Fibroblast of skin of back (primary cell): ENCODE measurements around the gene DLG2.

ENCODE experiments used
- DNase-seq: peaks from one replicate; pipeline ENCODE4 v3.0.0-alpha.2; 2013

The DLG2 gene

DNA sequence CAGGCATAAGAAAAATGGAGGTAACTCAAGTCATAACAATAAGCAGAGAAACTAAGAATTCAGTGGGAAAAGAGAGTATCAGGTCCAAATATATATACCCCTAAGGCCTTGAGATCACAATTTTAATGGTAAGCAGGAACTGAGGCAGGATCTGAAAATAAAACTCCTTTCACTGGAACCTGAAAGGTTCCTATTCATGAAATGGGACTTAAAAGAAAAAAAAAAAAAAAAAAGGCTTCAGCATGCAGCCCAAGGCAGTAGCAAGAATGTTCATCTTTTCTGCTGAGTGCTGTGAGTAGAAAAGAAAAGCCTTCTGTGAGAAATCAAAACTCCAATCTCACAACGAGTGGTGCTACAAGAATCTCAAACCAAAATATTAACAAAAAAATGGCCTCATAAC, 75.3 kb downstream of the DLG2 start:
- DNase-seq: no peak

DNA sequence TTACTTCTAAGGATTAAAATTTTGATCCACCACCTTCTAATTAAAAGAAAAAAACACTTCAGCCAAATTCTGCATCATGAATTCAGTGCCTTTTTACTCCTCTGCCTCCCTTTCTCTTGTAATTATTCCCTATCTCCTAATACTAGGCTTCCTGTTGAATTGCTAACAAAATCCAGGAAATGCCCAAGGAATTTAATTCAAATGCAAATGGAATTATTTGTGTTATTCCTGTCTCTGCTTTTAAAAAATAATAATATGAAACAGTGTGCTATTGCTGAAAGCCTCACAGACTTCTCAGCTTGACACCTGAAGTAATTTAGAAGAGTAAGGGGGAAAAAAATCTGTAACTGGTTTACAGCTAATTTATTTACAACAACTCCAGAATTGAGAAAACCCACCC, 85.5 kb downstream of the DLG2 start:
- DNase-seq: no peak

DNA sequence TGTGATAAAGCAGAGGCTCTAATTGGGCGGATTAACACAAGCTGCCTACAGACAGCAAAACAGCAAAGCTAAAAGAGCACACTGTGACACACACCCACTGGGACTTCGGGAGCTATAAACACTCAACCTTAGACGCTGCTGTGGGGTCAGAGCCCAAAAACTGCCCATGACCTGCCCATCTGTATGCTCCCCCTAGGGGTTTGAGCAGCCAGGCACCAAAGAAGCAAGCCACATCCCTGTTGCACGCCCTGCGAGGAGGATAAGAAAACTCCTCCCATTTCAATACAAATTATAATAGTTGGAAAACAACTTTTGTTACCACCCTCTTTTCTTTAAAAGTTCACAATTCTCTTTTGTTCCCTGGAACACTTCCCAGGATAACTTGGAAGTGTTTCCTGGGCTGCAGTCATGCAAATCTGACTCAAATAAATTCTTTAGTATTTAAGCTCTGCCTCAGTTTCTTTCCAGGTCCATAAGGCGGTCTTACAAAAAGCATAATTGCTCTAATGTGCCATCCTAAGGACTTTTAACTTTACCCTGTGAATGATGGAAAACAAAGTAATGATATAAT, 86.4 kb downstream of the DLG2 start:
- DNase-seq: no peak

DNA sequence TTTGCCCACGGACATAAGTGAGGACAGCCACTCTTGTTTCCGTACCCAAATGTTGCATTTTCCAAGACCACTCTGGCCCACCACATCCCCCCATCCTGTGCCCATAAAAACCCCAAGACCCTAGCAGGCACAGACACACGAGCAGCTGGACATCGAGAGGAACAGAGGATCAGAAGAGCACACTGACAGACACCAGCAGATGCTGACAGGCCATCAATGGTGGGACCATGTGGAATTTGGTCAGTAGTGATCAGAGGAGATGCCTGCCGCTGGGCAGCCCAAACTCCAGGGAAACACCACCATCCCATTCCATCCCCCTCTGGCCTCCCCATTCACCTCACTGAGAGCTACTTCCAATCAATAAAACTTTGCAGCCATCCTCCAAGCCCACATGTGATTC, 87.0 kb downstream of the DLG2 start:
- no peak for DNase-seq

DNA sequence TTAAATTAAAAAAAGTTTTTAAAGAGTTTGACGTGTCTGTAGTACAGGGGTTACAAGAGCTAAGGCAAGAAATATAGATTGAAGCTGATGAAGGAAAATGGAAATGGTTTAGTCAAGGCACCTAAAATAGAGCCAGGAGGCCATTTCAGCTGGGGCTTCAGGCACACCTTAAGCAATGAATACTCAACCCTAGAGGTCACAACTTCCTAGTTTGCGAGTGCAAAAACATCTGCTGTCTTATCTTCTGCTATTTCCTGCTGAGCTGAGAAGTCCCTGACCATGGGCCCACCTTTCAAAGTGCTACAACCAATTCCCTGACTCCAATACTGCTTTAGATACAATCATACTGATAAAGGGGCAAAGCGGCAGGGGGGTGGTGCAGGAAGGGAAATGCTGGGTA, 87.4 kb downstream of the DLG2 start:
- DNase-seq: no peak

DNA sequence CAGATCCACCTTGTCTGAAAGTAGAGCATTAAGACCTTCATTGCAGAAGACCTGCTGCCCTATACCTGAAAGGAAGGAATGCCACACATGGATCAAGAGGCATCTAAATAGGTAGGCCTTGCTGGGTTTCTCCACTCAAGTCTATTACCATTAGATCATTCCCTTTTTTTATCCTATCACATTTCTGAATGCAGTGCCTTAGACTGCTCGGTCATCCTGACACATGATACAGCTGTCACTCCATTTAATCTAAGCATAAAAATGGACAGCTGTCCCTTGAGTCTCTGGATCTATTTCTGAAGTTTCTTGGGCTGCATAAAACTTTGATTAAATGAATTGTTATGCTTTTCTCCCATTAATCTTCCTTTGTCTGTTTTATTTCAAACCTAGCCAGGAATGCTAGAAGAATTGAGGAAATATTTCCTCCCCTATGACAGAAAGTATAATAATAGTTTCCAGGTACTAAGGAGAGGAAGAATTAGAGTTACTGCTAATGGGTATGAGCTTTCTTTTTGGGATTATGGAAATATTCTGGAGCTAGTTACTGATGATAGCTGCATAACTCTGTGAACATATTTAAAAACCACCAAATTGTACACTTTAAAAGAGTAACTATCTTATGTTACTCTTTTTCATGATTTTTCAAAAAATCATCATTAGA, 88.0 kb downstream of the DLG2 start:
- no peak for DNase-seq

DNA sequence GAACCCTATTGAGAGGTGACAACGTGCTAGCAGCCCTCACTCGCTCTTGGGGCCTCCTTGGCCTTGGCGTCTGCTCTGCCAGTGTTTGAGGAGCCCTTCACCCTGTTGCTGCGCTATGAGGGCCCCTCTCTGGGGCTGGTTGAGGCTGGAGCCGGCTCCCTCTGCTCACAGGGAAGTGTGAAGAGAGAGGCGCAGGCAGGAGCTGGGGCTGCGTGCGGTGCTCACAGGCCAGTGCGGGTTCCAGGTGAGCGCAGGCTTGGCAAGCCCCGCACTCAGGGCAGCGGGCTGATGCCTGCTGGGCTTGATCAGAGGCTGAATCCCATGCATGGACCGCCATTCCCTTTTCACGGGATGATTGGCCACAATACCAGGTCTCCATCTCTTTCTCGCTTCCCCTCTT, 90.7 kb downstream of the DLG2 start:
- DNase-seq: no peak

DNA sequence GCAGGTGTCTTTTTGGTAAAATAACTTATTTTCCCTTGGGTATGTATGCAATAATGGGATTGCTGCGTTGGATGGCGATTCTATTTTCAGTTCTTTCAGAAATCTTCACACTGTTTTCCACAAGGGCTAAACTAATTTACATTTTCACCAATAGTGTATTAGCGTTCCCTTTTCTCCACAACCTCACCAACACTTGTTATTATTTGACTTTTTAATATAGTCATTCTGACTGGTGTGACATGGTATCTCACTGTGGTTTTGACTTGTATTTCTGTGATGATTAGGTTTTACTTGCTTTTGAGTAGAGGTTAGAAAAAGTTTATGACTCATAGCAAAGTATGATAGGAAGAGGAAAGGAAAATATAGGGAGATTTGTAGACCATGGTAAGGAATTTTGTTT, 92.3 kb downstream of the DLG2 start:
- DNase-seq: no peak

DNA sequence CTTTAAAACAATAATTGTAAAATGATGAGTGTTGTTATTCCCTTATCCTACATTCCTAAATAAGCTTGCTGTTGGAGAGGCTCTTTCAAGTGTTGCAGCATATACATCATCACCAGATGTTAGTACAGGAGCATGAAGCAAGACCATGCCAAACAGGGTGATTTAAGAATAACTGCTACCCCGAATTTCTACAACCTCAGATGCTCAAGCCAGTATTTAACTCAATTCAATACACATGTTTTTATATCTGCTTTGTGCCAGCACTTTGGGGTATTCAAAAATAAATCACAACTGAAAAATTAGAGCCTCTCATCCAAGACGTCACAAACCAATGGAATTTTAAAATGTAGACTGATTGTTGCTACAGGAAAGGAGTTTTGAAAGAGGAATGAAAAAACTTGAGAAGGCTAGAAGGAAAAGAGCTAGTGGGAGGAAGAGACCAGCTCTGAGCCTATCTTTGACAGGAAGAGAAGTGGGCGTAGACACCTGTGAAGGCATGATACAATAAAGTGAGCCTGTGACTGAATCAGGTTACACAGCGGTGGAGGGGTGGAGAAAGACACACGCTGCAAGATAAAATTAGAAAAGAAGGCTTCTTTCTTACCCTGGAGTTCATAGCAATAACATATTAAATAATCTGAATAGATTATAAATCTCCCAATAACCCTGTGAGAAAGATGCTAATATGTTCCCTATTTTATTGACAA, 95.8 kb downstream of the DLG2 start:
- no peak for DNase-seq

DNA sequence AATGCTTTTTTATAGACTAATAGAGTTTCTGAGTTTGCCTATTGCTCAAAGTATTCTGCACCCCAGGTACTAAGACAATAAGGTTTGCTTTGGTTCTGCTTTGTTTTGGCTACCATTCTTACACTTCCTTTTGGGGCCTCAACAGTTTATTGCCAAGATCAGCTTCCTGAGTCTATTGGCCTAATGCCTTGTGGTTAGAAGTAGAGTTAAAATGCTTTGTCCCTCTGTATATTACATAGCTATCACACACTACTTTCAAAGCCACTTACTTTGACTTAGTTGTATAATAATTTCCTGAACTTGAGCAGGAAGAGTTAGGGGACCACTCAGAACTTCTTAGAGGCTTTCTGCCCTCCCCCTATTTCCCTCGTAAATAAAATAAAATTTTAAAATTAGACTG, 96.5 kb downstream of the DLG2 start:
- DNase-seq: no peak

DNA sequence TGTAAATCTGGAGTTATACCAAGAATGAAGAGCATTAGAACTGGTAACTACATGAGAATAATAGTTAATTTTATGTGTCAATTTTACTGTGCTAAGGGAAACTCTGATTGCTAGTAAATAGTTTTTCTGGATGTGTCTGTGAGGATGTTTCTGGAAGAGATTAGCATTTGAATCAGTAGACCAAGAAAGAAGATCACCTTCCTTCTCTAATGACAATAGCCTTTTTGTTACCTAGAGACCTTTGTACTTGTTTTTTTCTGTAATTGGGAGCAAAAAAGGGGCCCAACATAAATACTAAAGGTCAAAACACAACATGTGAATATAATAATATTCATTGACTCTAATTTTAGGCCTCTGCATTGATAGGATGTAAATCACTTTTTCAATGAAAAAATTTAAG, 100.6 kb downstream of the DLG2 start:
- DNase-seq: no peak

DNA sequence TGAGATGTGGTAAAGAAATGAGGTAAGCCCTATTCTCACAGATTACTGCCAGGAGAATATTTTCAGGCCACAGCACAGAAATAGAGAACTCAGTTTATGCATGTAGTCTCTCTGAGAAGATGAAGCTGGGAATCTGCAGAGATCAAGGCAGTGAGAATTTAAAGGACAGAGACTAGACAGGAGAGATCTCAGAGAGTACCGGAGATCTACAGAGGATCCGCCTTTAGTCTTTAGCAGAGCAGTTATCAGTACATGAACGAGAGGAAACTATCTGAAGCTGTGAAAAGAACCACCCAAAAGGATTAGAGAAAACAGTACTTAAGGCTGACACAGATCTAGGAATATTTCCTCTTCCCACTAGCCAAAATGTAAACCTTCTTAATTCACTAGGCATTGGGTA, 101.5 kb downstream of the DLG2 start:
- DNase-seq: no peak

DNA sequence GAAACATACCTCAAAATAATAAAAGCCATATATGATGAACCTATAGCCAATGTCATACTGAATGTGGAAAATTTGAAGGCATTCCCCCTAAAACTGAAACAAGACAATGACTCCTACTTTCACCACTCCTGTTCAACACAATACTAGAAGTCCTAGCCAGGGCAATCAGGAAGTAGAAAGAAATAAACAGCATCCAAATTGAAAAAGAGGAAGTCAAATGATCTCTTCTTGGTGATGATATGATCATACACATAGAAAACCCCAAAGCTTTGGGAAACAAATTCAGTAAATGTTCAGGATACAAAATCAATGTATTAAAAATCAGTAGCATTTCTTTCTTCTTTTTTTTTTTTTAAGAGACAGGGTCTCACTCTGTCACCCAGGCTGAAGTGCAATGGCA, 109.9 kb downstream of the DLG2 start:
- no peak for DNase-seq

DNA sequence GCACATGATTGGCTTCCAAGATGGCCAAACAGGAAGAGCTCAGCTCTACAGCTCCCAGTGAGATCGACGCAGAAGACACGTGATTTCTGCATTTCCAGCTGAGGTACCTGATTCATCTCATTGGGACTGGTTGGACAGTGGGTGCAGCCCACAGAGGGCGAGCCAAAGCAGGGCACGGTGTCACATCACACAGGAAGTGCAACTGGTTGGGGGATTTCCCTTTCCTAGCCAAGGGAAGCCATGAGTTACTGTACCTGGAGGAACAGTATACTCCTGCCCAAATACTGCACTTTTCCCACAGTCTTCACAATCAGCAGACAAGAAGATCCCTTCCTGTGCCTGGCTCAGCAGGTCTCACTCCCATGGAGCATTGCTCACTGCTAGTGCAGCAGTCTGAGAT, 131.2 kb downstream of the DLG2 start:
- no peak for DNase-seq

DNA sequence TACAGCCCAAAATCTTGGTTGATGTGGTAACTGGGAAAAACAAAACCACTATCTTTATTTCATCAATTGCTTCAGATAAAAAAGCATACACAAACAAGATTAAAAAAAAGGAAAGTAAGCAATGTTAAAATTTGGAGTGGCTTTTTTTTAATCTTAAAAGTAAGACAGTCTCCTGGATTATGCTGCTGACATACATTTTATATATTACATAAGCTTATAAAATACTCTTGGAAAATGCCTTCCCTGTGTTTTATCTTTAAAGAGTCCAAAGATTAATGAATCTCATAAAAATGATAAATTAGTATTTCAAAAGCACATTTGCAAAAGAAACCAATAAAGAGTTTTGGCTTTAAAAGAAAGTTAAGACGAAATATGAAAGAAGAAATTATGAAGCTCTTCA, 132.7 kb downstream of the DLG2 start:
- DNase-seq: no peak

DNA sequence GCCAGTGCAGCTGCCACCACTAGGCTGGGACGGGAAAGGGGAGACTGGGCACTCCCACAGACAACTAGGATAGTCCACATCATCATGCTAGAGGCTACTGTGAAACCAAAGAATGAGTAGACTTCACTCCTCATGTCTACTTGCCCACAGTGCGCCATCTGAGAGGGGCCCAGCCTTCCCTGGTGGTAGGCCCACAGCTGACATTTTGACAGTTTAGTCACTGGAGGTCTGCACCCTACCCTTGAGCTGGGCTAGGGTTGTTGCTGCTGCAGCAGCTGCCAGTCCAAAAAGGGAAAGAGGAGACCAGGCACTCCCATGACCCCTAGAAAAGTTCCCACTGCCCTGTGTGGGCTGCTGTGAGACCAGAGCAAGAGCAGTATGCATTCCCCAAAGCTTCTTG, 141.2 kb downstream of the DLG2 start:
- no peak for DNase-seq

DNA sequence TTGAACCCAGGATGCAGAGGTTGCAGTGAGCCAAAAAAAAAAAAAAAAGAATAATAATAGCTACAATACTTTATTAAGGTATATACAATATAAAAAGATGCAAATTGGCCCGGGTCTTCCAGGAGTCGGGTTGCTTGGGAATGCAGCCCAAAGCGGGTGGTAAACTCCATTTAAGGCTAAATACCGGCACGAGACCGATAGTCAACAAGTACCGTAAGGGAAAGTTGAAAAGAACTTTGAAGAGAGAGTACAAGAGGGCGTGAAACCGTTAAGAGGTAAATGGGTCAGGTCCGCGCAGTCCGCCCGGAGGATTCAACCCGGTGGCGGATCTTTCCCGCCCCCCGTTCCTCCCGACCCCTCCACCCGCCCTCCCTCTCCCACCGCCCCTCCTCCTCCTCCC, 143.3 kb downstream of the DLG2 start:
- no peak for DNase-seq

DNA sequence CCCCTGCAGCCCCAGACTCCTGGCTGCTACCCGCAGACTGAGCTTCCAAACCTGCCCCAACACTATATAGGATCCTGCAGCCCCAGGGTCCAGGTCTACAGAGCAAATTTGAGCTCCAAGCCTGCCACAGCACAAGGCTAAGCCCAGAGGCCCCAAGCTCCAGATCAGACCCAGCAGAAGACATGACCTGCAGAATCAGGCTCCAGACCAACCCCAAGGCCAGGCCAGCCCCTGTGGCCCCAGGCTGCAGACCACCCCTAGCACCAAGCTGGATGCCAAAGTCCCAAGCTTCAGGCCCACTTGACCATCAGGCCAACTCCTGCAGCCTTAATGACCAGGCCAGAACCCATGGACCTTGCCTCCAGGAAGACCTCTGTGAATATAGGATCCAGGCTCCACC, 145.3 kb downstream of the DLG2 start:
- DNase-seq: no peak

DNA sequence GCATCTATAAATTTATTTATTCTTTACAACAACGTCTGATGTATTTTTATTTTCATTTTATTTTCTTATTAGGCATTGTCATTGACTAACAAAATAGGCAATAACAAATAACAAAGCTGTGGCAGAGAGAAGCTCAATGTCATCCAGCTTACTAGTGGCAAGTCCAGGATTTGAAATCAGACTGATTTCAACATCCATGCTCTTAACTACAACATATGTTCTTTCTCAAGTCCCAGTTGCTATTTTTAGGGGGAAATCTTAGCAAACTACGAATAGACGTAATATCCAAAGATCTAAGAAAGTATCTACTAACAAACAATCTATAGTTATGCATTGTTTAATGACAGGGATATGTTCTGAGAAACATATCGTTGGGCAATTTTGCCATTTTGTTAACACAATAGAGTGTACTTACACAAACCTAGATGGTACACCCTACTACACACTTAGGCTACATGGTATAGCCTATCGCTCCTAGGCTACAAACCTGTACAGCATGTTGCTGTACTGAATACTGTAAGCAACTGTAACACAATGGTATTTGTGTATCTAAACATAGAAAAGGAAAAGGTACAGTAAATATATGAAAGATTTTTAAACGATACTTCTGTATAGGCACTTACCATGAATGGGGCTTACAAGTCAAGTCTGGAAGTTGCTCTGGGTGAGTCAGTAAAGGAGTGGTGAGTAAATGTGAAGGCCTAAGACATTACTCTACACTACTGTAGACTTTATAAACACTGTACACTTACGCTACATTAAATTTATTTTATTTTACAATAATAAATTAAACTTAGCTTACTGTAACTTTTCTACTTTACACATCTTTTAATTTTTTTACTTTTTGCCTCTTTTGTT, 151.3 kb downstream of the DLG2 start:
- no peak for DNase-seq

DNA sequence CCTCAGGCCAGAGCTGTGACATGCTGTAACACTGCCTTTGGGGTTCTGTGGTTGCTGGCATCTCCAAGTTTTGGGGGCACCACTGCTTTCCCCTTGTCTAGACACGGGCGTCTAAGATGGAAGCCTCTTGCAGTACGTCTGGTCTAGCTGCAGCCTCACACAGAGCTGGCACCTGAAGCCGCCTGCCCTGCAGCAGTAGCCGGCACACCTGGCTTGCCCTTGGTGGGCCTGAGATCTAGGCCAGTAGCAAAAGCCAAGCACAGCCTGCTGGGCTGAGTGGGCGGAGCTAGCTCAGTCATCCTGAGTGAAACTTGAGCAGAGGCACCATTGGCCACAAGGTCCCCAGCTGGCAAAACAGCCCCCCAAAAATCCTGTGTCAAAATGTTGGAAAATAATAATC, 154.2 kb downstream of the DLG2 start:
- DNase-seq: no peak

DNA sequence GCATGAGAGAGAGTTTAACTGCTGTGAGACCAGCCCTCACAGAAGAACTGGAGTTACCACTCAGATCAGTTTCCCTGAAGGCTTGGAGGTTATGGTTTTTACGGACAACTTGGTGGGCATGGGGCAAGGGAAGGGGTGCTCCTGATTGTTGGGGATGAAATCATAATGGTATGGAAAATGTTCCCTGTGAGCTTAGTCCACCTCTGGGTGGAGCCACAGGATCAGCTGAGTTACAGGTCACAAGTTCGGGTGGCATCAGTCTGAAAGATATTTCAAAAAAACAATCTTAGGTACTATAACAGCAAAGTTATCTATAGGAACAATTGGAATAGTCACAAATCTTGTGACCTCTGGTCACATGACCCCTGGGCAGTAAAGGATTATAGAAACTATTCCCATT, 162.9 kb downstream of the DLG2 start:
- no peak for DNase-seq

DNA sequence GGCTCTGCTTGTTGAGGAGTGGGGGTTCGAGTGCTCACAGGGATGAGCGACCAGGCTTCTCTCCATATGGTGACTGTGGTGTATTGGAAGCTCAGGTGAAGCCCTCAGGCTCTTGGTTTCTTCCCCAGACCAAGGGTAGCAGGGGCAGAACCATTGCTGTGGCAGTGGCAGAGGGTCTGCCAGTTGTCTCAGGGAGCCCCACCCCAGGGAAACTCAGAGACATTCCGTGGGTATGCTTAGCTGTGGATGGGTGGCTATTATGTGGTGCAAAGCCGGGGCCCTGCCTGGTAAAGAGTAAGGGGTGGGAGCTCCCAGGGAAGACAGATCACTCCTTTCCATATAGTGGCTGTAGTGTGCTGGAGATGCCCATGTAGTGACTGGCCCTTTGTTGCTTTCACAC, 167.8 kb downstream of the DLG2 start:
- no peak for DNase-seq

DNA sequence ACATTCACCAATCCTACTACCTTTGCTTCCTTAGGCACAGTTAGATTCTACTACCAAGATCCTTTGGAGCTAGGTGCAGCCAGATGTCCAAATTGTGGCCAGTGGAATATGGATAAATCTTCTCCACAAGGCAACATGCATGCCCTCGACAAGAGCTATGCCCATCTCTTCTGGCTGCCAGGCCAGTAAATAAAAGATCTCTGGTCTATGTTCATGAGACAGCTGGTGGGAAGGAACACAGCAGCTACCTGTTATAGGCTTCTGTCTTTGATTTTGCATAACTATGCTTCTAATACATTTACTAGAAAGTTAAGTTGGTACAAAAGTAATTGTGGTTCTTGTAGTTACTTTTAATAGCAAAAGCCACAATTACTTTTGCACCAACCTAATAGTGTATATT, 182.7 kb downstream of the DLG2 start:
- no peak for DNase-seq

DNA sequence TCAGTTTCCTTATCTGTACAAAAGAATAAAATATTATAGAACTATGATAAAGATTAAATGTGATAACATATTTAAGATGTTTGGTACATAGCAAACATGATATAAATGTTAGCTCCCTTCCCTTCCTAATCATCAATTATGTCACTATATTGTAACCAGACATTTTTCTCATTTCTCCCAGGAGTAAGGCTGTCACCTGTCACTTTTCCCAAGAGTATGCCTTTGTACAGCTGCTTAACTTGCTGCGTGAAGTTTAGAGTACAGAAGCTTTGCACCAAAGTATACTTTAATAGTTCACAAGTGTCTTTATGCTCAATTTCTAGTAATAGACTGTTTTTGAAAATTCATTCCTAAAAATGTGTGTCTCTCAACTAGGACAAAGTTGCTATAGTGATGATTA, 186.9 kb downstream of the DLG2 start:
- DNase-seq: no peak
